ENCODE results near the gene COX4I2. TPM values are rescaled to one million over a fixed set of nuclear protein-coding genes. Genes with fewer than 3 reads are reported as not detected.
"Not testable (repeated sequence)": the region's sequence is repeated elsewhere in the genome, so short reads cannot be mapped to it uniquely, and the experiment has no call there.

COX4I2 gene
- 10 to 100 TPM in 1 of 3 donors, 1 to 10 TPM in 2; 2.6 to 36.0 (median 9.3) TPM for polyA plus RNA-seq

DNA sequence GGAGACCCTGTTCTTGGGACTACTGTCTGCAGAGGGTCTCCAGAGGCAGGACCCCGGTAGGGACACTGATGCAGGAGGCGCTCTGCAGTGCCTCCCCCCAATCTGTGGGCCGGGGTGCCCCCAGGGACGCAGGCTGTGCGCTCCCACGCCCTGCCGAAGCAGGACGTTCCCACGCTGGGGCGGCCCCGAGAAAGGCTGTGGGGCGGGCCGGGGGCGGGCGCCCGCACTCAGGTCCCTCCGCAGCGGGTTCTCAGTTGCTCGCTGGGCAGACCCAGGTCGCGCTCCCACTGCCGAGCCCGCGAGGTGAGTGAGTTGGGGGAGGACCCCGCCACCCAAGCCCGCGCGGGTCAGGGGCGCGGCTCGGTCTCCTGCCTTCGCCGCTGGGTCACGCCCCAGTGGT lies at the start of gene COX4I2:
Gene COX4I2 (plus strand): TSS at position 253 of the 400 bp plus-strand sequence. CDS start 1,106 bp downstream, outside the sequence.
- WGBS, 3 donors, result 23 to 45% (median 39%) methylated on average over 31 to 34 of the region's 34 CpGs
- no peak within 1 kb of the TSS for H3K27ac ChIP-seq (ENCODE audit: low read depth, low read length)

DNA sequence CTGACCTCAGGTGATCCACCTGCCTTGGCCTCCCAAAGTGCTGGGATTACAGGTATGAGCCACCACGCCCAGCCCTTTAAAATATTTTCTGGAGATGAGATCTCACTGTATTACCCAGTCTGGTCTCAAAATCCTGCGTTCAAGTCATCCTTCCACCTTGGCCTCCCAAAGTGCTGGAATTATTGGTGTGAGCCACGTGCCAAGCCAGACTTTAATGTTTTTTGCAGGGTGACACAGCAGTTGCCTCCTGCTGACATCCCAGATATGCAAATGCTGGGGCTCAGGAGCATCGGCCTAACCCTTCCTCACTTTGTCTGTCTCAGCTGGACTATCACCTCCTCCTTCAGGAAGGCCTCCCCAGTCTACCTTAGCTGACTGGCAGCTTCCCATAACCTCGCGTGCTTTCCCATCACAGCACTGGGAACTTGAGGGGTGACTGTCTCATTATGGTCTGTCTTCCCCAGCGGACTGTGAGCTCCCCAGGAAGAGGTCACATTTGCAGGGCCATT lies 46.9 kb upstream of the COX4I2 start:
- 86 to 94% (median 87%) methylated on average over 7 of the region's 7 CpGs for WGBS, 3 donors

DNA sequence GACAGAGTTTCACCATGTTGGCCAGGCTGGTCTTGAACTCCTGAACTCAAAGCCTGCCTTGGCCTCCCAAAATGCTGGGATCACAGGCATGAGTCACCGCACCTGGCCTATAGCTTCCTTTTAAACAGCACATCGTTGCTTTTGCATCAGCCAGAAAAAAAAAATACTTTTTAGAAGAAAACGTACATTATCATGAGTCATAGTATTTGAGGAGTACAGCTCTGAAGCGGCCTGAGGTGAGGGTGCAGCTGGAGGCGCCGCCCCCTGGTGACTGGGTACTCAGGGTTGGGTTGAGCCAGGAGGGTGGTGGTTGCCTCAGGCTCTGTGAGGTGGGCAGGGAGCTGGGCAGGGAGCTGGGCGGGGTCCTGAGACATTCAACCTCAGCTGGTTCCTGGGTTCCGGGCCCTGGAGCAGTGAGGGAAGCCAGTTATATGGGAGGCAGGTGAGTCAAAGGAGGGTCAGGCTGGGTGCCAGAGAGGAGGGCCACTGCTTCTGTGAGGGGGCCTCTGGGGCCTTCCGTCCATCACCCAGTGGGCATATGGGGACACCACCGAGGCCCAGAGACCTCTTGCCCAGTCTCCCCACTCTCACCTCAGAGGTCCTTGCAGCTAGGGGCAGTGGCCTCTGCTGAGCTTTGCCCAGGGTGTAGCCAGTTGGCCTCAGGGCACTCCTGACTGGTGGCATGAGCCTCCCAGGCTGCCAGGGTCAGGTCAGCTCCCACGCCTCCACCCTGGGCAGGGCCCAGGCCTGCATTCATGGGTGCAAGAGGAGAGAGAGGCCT lies 44.3 kb upstream of the COX4I2 start:
- H3K27ac ChIP-seq (ENCODE audit: low read depth, low read length), result no peak overlapping the region
- 75 to 88% (median 77%) methylated on average over 11 of the region's 11 CpGs for WGBS, 3 donors

More for the DNA sequence above, 46.9 kb upstream of the COX4I2 start:
- H3K27ac ChIP-seq (ENCODE audit: low read depth, low read length), result no peak overlapping the region

DNA sequence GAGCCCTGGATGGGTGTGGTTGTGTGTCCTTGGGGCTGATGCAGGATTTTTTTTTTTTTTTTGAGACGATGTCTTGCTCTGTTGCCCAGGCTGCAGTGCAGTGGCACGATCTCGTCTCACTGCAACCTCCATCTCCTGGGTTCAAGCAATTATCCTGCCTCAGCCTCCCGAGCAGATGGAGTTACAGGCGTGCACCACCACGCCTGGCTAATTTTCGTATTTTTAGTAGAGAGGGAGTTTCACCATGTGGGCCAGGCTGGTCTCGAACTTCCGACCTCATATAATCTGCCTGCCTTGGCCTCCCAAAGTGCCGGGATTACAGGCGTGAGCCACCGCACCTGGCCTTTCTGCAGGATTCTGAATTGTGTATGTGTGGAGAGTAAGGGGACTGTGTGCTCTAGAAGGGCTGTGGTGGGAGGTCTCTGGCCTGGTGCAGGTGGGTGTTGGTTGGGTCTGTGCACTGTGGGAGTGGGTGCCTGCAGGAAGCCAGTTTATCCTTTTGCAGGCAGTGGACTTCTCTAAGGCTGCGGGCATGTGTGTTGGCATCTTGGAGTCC lies 43.6 kb upstream of the COX4I2 start:
- no peak overlapping the region for H3K27ac ChIP-seq (ENCODE audit: low read depth, low read length)
- 88 to 93% (median 88%) methylated on average over 13 of the region's 13 CpGs for WGBS, 3 donors

DNA sequence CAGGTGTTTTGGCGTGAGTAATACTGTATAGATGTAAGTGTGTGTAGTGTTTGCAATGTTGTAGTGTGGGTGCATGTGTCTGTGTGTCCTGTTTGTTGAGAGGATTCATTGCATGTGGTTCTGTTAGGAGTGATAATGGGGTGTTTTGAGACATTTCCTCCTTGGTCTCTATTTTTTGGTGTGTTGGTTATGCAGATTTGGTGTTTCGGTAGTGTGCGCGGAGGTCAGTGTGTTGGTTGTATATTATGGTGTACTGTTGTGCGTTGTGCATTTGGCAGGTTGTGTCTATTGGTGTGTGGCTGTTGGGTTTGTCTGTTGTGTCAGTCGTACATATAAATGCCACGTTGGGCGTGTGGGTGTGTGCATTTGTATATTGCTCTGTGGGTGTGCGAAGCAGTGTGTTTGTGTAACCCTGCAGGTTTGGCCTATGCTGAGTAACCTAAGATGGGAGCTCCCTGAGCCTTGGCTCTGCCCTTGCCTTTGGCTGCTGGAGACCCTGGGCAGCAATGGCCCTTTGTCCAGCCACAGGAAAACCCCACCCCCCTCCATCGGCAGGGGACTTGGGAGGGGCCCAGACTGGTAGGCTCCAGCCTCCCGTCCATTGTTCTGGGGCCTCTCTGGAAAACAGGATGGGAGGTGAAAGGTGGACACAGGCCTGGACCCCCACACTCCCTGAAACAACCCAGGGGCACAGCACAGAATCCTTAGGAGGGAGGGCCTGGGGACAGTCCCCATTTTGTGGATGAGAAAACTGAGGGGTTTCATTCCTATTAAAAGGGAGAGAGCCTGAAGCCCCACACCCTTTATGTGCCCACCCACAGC lies 42.9 kb upstream of the COX4I2 start:
- 71 to 83% (median 74%) methylated on average over 11 of the region's 11 CpGs for WGBS, 3 donors
- H3K27ac ChIP-seq (ENCODE audit: low read depth, low read length), result no peak overlapping the region

DNA sequence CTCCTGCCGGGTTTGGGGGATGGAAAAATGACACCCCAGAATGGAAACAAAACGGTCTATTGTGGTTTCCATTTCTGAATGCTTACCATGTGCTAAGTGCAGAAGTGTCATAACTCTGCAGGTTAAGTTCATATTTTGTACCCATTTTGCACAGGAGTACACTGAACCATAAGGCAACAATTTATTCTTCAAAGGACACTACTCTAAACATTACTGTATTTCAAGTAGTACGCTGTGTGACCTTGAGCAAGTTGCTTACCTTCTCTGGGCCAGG lies 42.4 kb upstream of the COX4I2 start:
- peak overlapping the region; percentile 53 for H3K27ac ChIP-seq (ENCODE audit: low read depth, low read length)
- WGBS, 3 donors, result 61 to 85% (median 67%) methylated on average over 3 of the region's 3 CpGs

DNA sequence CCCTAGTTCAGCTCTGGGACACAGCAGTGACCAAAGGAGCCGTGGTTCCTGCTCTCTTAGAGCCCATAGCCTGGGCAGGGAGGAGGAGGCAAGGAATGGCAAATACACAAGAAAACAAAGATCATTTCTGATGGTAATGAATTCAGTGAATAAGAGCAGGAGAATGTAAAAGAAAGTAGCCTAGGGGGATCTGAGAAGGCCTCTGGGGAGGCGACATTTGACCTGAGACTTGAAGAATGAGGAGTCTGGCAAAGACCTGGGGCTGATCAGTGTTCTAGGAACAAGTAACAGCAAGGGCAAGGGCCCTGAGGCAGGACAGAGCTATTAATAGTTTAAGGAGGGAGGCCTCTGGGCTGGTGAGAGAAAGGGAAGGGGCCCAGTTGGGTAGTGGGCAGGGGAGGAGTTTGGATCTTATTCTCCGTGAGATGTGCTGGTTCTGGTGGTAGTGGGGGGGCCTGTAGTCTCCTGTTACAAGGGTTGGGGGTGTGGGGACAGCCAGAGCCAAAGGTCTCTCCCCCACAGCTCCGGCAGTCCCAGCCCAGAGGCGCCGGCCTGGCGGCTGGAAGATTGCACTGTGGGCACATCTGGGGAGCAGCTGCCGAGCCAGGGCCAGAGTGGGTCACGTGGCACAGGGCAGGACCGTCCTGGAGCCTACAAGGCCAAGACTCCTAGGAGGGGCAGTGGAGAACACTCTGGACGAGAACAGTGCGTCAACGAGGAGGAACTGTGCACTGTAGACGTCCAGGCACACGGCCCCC lies 41.9 kb upstream of the COX4I2 start:
- H3K27ac ChIP-seq (ENCODE audit: low read depth, low read length), result peak overlapping the region; percentile 53
- WGBS, 3 donors, result 32 to 69% (median 40%) methylated on average over 14 to 15 of the region's 15 CpGs

DNA sequence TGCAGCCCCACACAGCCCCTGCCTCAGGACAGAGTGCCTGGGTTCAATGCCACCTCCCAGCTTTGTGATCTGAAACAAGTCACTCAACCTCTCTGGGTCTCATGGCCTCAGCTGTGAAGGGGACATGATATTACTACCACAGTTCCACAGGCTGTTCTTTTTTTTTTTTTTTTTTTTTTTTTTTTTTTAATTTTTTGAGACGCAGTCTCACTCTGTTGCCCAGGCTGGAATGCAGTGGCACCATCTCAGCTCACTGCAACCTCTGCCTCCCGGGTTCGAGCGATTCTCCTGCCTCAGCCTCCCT lies 41.3 kb upstream of the COX4I2 start:
- not testable (repeated sequence) for H3K27ac ChIP-seq (ENCODE audit: low read depth, low read length)
- 58 to 82% (median 71%) methylated on average over 4 of the region's 4 CpGs for WGBS, 3 donors

DNA sequence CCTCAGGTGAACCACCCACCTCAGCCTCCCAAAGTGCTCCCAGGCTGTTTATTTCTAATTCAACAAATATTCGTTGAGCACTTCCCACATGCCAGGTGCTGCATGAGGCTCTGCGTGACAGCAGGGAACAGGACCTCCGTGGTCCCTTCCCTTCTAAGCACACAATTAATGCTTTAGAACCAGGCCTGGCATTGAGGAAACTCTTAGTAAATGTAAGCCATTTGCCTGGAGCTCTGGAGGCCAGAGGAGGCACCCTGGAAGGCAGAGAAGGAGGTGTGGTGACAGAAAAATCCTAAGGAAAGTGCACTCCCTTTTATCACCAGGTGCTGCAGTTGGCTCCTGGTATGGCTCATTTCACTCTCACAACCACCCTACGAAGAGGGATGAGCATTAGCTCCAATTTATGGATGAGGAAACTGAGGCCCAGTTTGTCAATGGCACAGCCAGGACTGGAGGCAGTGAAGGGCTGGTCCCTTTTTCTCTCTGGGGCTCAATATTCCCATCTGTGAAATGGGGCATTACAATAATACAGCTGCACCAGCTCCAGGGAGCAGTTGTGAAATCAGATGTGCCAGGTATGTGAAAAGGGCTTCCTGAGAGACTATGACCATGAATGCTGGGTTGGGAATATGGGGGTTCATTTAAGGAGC lies 40.8 kb upstream of the COX4I2 start:
- WGBS, 3 donors, result 75 to 83% (median 78%) methylated on average over 4 of the region's 4 CpGs
- H3K27ac ChIP-seq (ENCODE audit: low read depth, low read length), result no peak overlapping the region

DNA sequence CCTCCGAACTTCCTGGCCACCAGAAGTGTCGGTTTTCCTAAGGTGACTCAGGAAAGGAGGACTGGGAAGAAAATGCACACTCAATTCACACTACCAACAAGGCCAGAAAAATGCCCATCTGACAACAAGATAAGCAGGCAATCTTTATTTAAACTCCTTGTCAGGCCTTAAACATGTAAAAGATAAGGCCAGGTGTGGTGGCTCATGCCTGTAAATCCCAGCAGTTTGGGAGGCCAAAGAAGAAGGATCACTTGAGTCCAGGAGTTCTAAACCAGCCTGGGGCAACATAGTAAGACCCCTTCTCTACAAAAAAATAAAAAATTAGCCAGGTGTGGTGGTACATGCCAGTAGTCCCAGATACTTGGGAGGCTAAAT lies 40.2 kb upstream of the COX4I2 start:
- H3K27ac ChIP-seq (ENCODE audit: low read depth, low read length), result no peak overlapping the region
- 84 to 89% (median 85%) methylated on average over 2 of the region's 2 CpGs for WGBS, 3 donors

DNA sequence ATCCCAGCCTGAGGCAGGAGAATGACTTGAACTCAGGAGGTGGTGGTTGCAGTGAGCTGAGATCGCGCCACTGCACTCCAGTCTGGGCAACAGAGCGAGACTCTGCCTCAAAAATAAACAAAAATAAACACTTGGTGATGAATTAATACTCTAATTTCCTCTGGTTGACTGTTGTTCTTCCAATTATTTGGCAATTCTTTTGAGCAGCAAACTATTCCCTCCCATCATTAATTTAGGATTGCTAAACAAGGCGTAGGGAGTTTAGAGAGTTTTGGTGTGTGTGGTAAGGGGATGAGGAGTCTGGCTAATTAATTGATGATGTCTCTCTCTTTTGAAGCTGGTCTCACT lies 35.3 kb upstream of the COX4I2 start:
- 70 to 82% (median 75%) methylated on average over 4 of the region's 4 CpGs for WGBS, 3 donors
- no peak overlapping the region for H3K27ac ChIP-seq (ENCODE audit: low read depth, low read length)

DNA sequence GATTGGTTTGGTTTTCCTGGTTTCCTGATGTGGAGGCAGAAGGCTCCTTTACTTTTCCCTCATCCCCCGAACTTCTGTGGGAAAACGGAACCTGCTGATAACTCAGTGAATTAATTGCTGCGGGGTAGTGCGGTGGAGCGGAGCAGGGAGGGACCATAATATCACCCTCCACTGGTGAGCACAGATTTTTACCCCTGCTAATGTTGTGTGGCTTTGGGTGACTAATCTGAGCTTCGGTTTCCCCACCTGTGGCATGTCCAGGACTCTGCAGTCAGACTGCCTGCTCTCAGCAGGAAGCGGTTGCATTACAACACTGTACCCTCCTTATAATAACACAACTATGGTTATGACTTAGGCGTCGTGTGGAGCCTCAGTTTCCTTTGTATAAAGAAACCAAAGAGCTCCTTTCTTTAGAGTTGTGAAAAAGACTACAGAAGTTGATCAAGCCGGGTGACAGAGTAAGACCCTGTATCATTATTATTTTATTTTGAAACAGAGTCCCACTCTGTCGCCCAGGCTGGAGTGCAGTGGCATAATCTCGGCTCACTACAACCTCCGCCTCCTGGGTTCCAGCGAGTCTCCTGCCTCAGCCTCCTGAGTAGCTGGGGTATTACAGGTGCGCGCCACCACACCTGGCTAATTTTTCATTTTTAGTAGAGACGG lies 34.8 kb upstream of the COX4I2 start:
- H3K27ac ChIP-seq (ENCODE audit: low read depth, low read length), result no peak overlapping the region
- WGBS, 3 donors, result 57 to 71% (median 66%) methylated on average over 17 of the region's 17 CpGs

DNA sequence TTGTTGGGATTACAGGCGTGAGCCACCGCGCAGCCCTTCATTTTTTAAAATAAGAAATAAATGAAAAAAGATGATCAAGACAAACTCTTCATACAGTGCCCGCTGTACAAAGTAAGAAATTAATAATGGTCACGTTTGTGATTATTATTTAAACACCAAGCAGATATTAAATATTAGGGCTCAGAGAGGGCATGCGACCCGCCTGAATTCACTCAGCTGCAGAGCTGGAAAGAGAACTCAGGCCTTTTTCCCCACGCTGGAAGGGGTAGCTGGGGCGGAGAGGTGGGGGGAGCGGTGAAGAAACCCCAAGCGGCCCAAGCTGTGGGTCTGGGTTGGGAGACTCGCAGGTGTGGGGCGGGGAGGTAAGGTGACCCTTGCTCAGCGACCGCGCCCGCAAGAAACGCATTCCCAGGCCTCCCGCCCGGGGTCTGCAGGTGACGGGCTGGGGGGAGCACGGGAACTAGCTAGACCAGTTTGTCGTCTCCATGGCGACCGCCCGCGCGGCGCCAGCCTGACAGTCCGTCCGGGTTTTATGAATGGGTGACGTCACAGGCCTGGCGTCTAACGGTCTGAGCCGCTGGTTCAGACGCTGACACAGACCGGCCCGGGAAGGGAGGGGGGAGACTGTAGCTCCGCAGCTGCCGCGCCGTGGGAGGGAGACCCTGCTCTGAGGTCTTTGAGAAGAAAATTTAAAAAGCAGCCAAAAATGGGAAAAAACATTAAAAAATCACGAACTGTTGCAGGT lies 33.7 kb upstream of the COX4I2 start:
- 8 to 13% (median 11%) methylated on average over 43 of the region's 43 CpGs for WGBS, 3 donors
- peak overlapping the region; percentile 21 for H3K27ac ChIP-seq (ENCODE audit: low read depth, low read length)

DNA sequence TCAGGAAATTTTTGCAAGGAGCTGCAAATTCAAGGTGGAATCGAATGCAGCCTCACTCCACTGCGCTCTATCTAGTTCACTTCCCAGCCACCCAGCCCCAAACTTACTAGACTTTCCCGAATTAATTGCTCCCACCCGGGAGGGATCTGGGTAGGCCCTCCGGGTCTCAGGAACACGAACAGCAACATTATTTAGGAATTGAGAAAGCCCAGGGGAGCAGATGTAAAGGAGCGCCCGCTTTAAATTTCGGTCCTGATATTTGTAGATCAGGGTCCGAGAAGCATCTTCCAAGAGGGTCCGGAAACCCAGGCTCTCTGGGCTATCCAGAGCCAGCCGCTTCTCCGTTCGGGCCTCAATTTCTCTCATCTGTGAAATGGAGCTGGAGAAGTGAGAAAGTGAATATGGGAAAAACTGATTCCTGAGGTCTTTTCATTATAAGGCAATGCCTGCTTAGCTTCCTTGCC lies 33.1 kb upstream of the COX4I2 start:
- 1% methylated on average over 14 of the region's 14 CpGs for WGBS, 3 donors
- peak overlapping the region; percentile 21 for H3K27ac ChIP-seq (ENCODE audit: low read depth, low read length)

DNA sequence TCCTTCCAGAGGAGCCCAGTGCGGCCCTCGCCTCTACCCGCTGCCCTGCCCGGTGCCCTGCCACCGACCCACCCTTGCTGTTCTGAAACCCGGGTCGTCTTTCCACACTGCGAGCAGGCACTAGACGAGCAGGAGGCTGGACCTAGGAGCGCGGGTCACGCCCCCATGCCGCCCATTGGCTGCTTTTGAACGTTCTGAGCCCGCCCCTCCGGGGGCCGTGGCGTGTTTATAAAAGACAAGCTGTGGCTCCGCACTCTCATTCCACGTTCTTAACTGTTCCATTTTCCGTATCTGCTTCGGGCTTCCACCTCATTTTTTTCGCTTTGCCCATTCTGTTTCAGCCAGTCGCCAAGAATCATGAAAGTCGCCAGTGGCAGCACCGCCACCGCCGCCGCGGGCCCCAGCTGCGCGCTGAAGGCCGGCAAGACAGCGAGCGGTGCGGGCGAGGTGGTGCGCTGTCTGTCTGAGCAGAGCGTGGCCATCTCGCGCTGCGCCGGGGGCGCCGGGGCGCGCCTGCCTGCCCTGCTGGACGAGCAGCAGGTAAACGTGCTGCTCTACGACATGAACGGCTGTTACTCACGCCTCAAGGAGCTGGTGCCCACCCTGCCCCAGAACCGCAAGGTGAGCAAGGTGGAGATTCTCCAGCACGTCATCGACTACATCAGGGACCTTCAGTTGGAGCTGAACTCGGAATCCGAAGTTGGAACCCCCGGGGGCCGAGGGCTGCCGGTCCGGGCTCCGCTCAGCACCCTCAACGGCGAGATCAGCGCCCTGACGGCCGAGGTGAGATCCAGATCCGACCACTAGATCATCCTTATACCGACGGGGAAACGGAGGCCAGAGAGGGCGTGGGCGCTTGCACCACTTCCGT lies 32.4 kb upstream of the COX4I2 start, which contains the start of gene ID1:
Gene ID1 (plus strand): TSS at position 259 of the 871 bp plus-strand sequence. CDS start 99 bp downstream, at position 358.
- 0 to 1% (median 0%) methylated on average over 74 of the region's 74 CpGs for WGBS, 3 donors
- H3K27ac ChIP-seq (ENCODE audit: low read depth, low read length), result peak within 1 kb of the TSS; percentile 52

All from adipose tissue (tissue), 3 donors.